Esophagus muscularis mucosa (tissue), 4 donors: Measurements from ENCODE around the gene HOXD10. TPM values are rescaled to one million over a fixed set of nuclear protein-coding genes. Genes with fewer than 3 reads are reported as not detected.

Source experiments
- DNase-seq: peaks from one replicate; pipeline ENCODE4 v3.0.0-alpha.2; 2017; ENCODE audit errors: extremely low spot score
- H3K27ac ChIP-seq, 4 donors: fragments of 200-600 bp; sonication (generic); replicated peaks in 1 of 4; 1 replicate in 3 of 4; 2 replicates in 1 of 4; pipeline ENCODE4 v1.5.1; 2016 to 2019; ENCODE audit warnings: mild to moderate bottlenecking in 1 of 4
- H3K27me3 ChIP-seq, 4 donors: fragments of 200-600 bp; sonication (generic); one replicate each; pipeline versions ENCODE4 v1.5.1 to v1.6.0; 2016 to 2019
- H3K36me3 ChIP-seq, 4 donors: fragments of 200-600 bp; sonication (generic); one replicate each; pipeline ENCODE4 v1.5.1; 2016 to 2019
- H3K4me1 ChIP-seq, 4 donors: fragments of 200-600 bp; sonication (generic); one replicate each; pipeline ENCODE4 v1.5.1; 2016 to 2019
- H3K4me3 ChIP-seq, 4 donors: fragments of 200-600 bp; sonication (generic); 1 replicate in 2 of 4; 2 replicates in 2 of 4; pipeline ENCODE4 v1.5.1; 2016 to 2019; ENCODE audit warnings: mild to moderate bottlenecking in 4 of 4, moderate library complexity in 1 of 4
- H3K9me3 ChIP-seq, 4 donors: fragments of 200-600 bp; sonication (generic); 1 replicate in 3 of 4; 2 replicates in 1 of 4; pipeline ENCODE4 v1.5.1; 2016 to 2019
- CTCF ChIP-seq, 3 experiments: fragments of 200-600 bp in 2 of 3; fragments of 450-650 bp in 1 of 3; sonication (generic) in 2 of 3; IDR thresholded peaks; one replicate each; pipeline ENCODE4 v1.5.1; 2017 to 2019; ENCODE audit warnings: antibody characterized with exemption in 3 of 3, mild to moderate bottlenecking in 2 of 3, moderate library complexity in 1 of 3
- EP300 ChIP-seq: sonication (generic); formaldehyde crosslinking; IDR thresholded peaks from one replicate; pipeline ENCODE4 v1.6.1; 2017; ENCODE audit warnings: antibody characterized with exemption
- POLR2A ChIP-seq: fragments of 450-650 bp; IDR thresholded peaks from one replicate; pipeline ENCODE4 v1.6.1; 2017; ENCODE audit warnings: antibody characterized with exemption, moderate library complexity, mild to moderate bottlenecking, low read depth
- POLR2AphosphoS5 ChIP-seq, 2 donors: sonication (generic); formaldehyde crosslinking; IDR thresholded peaks; one replicate each; pipeline ENCODE4 v1.6.1; 2017; ENCODE audit warnings: antibody characterized with exemption in 2 of 2
- WGBS: methylation state at CpG from one replicate; pipeline ENCODE4 v1.1.5; 2018; 5-methylcytosine and 5-hydroxymethylcytosine counted together
- intact Hi-C: fragments of 100-400 bp; cut with DNase I; formaldehyde crosslinking; loops from one replicate; pipeline ENCODE4 v1.15.1; 2023
- total RNA-seq, 4 donors: library from RNA; depleted of rRNA; stranded (reverse); fragments of >200 nt; gene quantifications; one replicate each; pipeline versions ENCODE4 v1.1.0 to v1.2.1, GENCODE V29; 2016

Gene HOXD10
- total RNA-seq, 4 donors from 2014 or later = 0.42 to 0.50 TPM; not detected in 2

- Histone ChIP-seq H3K27ac (no peak overlapping the region), H3K9me3 (no peaks in the 10 kb centered on the region), H3K4me3 (no peak overlapping the region), H3K27me3 (peaks cover 0 to 100% (median 93%) of the 10 kb centered on the region in 4 donors), H3K36me3 (no peaks in the 10 kb centered on the region), H3K4me1 (peaks cover 14 to 35% (median 26%) of the 10 kb centered on the region in 4 donors)
- intact Hi-C loops = no loop called here
- 34% methylated on average over 5 of the region's 5 CpGs for WGBS
- DNase-seq = no peak
- TF ChIP-seq CTCF (IDR thresholded peaks at IDR 0.05) (no peak), POLR2AphosphoS5 (IDR thresholded peaks at IDR 0.05) (no peak), POLR2A (no peak), EP300 (no peak)
These were observed 44.3 kb upstream of the HOXD10 start for GRCh38 chr2:176072292-176072669.

GRCh38 chr2:176072951-176073904 lies 43.4 kb upstream of the HOXD10 start:
- Histone ChIP-seq H3K9me3 (no peaks in the 10 kb centered on the region), H3K27me3 (peaks cover 0 to 100% (median 89%) of the 10 kb centered on the region in 4 donors), H3K27ac (no peak overlapping the region), H3K4me1 (peaks cover 5 to 26% (median 16%) of the 10 kb centered on the region in 4 donors), H3K36me3 (no peaks in the 10 kb centered on the region), H3K4me3 (no peak overlapping the region)
- TF ChIP-seq POLR2A (no peak), CTCF (IDR thresholded peaks at IDR 0.05) (no peak), POLR2AphosphoS5 (IDR thresholded peaks at IDR 0.05) (no peak), EP300 (no peak)
- WGBS = 8% methylated on average over 19 of the region's 29 CpGs
- DNase-seq = no peak
- intact Hi-C loops = no loop called here

- no peak for DNase-seq
- no peak overlapping the region for H3K27ac ChIP-seq
- intact Hi-C loops = loop anchor here (5.0 kb wide), 1 partner anchor 708 kb away; no protein-coding TSS in a partner anchor
- H3K9me3 ChIP-seq = no peaks in the 10 kb centered on the region
- H3K4me1 ChIP-seq = peaks cover 9 to 33% (median 20%) of the 10 kb centered on the region in 4 donors
- WGBS = 30% methylated on average over 7 of the region's 7 CpGs
- TF ChIP-seq POLR2A (no peak), CTCF (IDR thresholded peaks at IDR 0.05) (no peak), POLR2AphosphoS5 (IDR thresholded peaks at IDR 0.05) (no peak), EP300 (no peak)
- H3K4me3 ChIP-seq = no peak overlapping the region
- H3K36me3 ChIP-seq = no peaks in the 10 kb centered on the region
- peaks cover 0 to 100% (median 90%) of the 10 kb centered on the region in 4 donors for H3K27me3 ChIP-seq
These were observed 41.6 kb upstream of the HOXD10 start for GRCh38 chr2:176074919-176075425.

- H3K4me3 ChIP-seq = no peak overlapping the region
- intact Hi-C loops = loop anchor here (5.0 kb wide), 1 partner anchor 708 kb away; no protein-coding TSS in a partner anchor
- H3K4me1 ChIP-seq = peaks cover 10 to 38% (median 25%) of the 10 kb centered on the region in 4 donors
- peaks cover 0 to 100% (median 87%) of the 10 kb centered on the region in 4 donors for H3K27me3 ChIP-seq
- no peak overlapping the region for H3K27ac ChIP-seq
- no peaks in the 10 kb centered on the region for H3K36me3 ChIP-seq
- TF ChIP-seq POLR2A = no peak
- TF ChIP-seq POLR2AphosphoS5 (IDR thresholded peaks at IDR 0.05) = no peak
- no peak for TF ChIP-seq EP300
- TF ChIP-seq CTCF (IDR thresholded peaks at IDR 0.05) = no peak
- no peaks in the 10 kb centered on the region for H3K9me3 ChIP-seq
- 10% methylated on average over 15 of the region's 15 CpGs for WGBS
- no peak for DNase-seq
These were observed 41.1 kb upstream of the HOXD10 start for GRCh38 chr2:176075481-176075880.
